Esophagus squamous epithelium (tissue), 5 donors: ENCODE results near the gene ZGLP1. TPM values are rescaled to one million over a fixed set of nuclear protein-coding genes. Genes with fewer than 3 reads are reported as not detected.
A peak's percentile ranks its signal among the peaks of the same experiment; 100 is the strongest.

Source experiments
- DNase-seq: peaks from one replicate; lab custom pipeline; 2025; lab: John Stamatoyannopoulos, UW
- H3K27ac ChIP-seq, 4 donors: fragments of 200-600 bp; sonication (generic); one replicate each; pipeline ENCODE4 v1.5.1; 2016 to 2019; ENCODE audit warnings: mild to moderate bottlenecking in 1 of 4
- H3K27me3 ChIP-seq, 4 donors: fragments of 200-600 bp; sonication (generic); 1 replicate in 3 of 4; 2 replicates in 1 of 4; pipeline versions ENCODE4 v1.5.1 to v1.6.0; 2017 to 2021; ENCODE audit warnings: antibody characterized with exemption in 1 of 4
- H3K36me3 ChIP-seq, 3 donors: fragments of 200-600 bp; sonication (generic); one replicate each; pipeline ENCODE4 v1.5.1; 2016 to 2019
- H3K4me1 ChIP-seq, 3 donors: fragments of 200-600 bp; sonication (generic); one replicate each; pipeline ENCODE4 v1.5.1; 2017 to 2019
- H3K4me3 ChIP-seq, 4 donors: fragments of 200-600 bp; sonication (generic); 1 replicate in 3 of 4; 2 replicates in 1 of 4; pipeline ENCODE4 v1.5.1; 2016 to 2019; ENCODE audit warnings: mild to moderate bottlenecking in 2 of 4, moderate library complexity in 1 of 4
- H3K9me3 ChIP-seq, 3 donors: fragments of 200-600 bp; sonication (generic); one replicate each; pipeline ENCODE4 v1.5.1; 2016 to 2019
- CTCF ChIP-seq, 6 experiments: fragments of 450-650 bp in 4 of 6; fragments of 200-600 bp in 2 of 6; sonication (generic) in 2 of 6; IDR thresholded peaks; one replicate each; pipeline ENCODE4 v1.5.1; 2016 to 2019; ENCODE audit warnings: antibody characterized with exemption in 6 of 6, mild to moderate bottlenecking in 4 of 6, moderate library complexity in 4 of 6
- POLR2A ChIP-seq, 4 donors: fragments of 450-650 bp; IDR thresholded peaks; one replicate each; pipeline ENCODE4 v1.6.1; 2017; ENCODE audit warnings: antibody characterized with exemption in 4 of 4, mild to moderate bottlenecking in 4 of 4, moderate library complexity in 3 of 4
- WGBS, 2 donors: methylation state at CpG; one replicate each; pipeline ENCODE4 v1.1.5; 2018; 5-methylcytosine and 5-hydroxymethylcytosine counted together
- intact Hi-C: fragments of 100-400 bp; cut with DNase I; formaldehyde crosslinking; loops from one replicate; pipeline ENCODE4 v1.15.0; 2022
- total RNA-seq, 4 donors: library from RNA; depleted of rRNA; stranded (reverse); fragments of >200 nt; gene quantifications; one replicate each; pipeline ENCODE4 v1.1.0, GENCODE V29; 2016
- donor health status: DM: yes; HTN: yes; CAD: no.

Gene ZGLP1
- total RNA-seq, 4 donors from 2014 or later: 0.79 to 1.5 (median 1.2) TPM

- H3K36me3 ChIP-seq: peaks cover 0 to 12% (median 0%) of the 10 kb centered on the region in 3 donors
- DNase-seq: no peak
- whole genome bisulfite sequencing, 2 donors: 25 to 46% methylated on average over 3 to 10 of the region's 12 CpGs
- H3K4me1 ChIP-seq: peaks cover 21 to 67% (median 21%) of the 10 kb centered on the region in 3 donors
- intact Hi-C loops: no loop called here
- TF ChIP-seq CTCF (IDR thresholded peaks at IDR 0.05): no peak
- TF ChIP-seq POLR2A (IDR thresholded peaks at IDR 0.05): no peak
- peaks cover 0 to 18% (median 0%) of the 10 kb centered on the region in 4 donors for H3K27me3 ChIP-seq
- H3K27ac ChIP-seq: peak overlapping the region; percentile 76 to 93 (median 84)
- H3K9me3 ChIP-seq: no peaks in the 10 kb centered on the region
- H3K4me3 ChIP-seq: peak overlapping the region; percentile 27 to 67 (median 48)
Observed at GRCh38 chr19:10271543-10272086, 38.0 kb downstream of the ZGLP1 start.

- intact Hi-C loops: no loop called here
Observed at GRCh38 chr19:10270616-10271394, 38.8 kb downstream of the ZGLP1 start, which contains the start of gene ICAM1. Gene ICAM1, plus strand, starts transcription at chr19:10271120. Its CDS starts 40 bp downstream, at chr19:10271160.

GRCh38 chr19:10270180-10270615, 39.4 kb downstream of the ZGLP1 start:
- H3K27ac ChIP-seq: peak overlapping the region; percentile 76 to 93 (median 84)
- H3K27me3 ChIP-seq: peaks cover 0 to 18% (median 0%) of the 10 kb centered on the region in 4 donors
- peaks cover 21 to 66% (median 21%) of the 10 kb centered on the region in 3 donors for H3K4me1 ChIP-seq
- no peak for DNase-seq
- TF ChIP-seq CTCF (IDR thresholded peaks at IDR 0.05) (no peak), POLR2A (IDR thresholded peaks at IDR 0.05) (peak in 1 of 4 donors; percentile 5)
- intact Hi-C loops: no loop called here
- H3K36me3 ChIP-seq: peaks cover 0 to 10% (median 0%) of the 10 kb centered on the region in 3 donors
- no peaks in the 10 kb centered on the region for H3K9me3 ChIP-seq
- peak overlapping the region; percentile 27 to 67 (median 48) for H3K4me3 ChIP-seq
- no CpG with 5 or more reads among the region's 37 CpGs for WGBS, 2 donors

More at GRCh38 chr19:10270616-10271394, 38.8 kb downstream of the ZGLP1 start, which contains the start of gene ICAM1:
- H3K4me3 ChIP-seq: peak within 1 kb of the TSS; percentile 27 to 67 (median 48)
- no peaks in the 10 kb centered on the region for H3K9me3 ChIP-seq
- 0 to 5% methylated on average over 5 to 16 of the region's 51 CpGs for WGBS, 2 donors
- H3K27me3 ChIP-seq: peaks cover 0 to 18% (median 0%) of the 10 kb centered on the region in 4 donors
- TF ChIP-seq CTCF (IDR thresholded peaks at IDR 0.05) (peak in 4 of 6 experiments; percentile 22 to 39 (median 25)), POLR2A (IDR thresholded peaks at IDR 0.05) (peak in 2 of 4 donors; percentile 75 to 85)
- peak within 1 kb of the TSS; percentile 76 to 93 (median 84) for H3K27ac ChIP-seq
- DNase-seq: no peak
- peaks cover 21 to 67% (median 21%) of the 10 kb centered on the region in 3 donors for H3K4me1 ChIP-seq
- peaks cover 0 to 12% (median 0%) of the 10 kb centered on the region in 3 donors for H3K36me3 ChIP-seq

- 0 to 3% methylated on average over 16 to 17 of the region's 59 CpGs for WGBS, 2 donors
- H3K9me3 ChIP-seq: no peaks in the 10 kb centered on the region
- intact Hi-C loops: loop anchor here (2.0 kb wide), 1 partner anchor 119 kb away; no protein-coding TSS in a partner anchor
Observed at GRCh38 chr19:10269333-10270179, 40.1 kb downstream of the ZGLP1 start.

More at GRCh38 chr19:10269333-10270179, 40.1 kb downstream of the ZGLP1 start:
- DNase-seq: peak; percentile 40
- TF ChIP-seq POLR2A (IDR thresholded peaks at IDR 0.05): no peak
- peak; percentile 93 to 98 (median 96) for TF ChIP-seq CTCF (IDR thresholded peaks at IDR 0.05)
- peaks cover 0 to 4% (median 0%) of the 10 kb centered on the region in 3 donors for H3K36me3 ChIP-seq
- H3K27me3 ChIP-seq: peaks cover 0 to 18% (median 0%) of the 10 kb centered on the region in 4 donors
- H3K27ac ChIP-seq: peak overlapping the region; percentile 76 to 93 (median 84)
- H3K4me3 ChIP-seq: peak overlapping the region; percentile 27 to 67 (median 48)
- peaks cover 21 to 61% (median 21%) of the 10 kb centered on the region in 3 donors for H3K4me1 ChIP-seq
